Measurements from ENCODE around the gene DDX39A.

The DDX39A gene

GRCh38 chr19:14435320-14436050, 16.3 kb upstream of the DDX39A start:
- Histone ChIP-seq H3K4me3 (ENCODE audit: low read depth, low read length) (no peak overlapping the region), H3K4me1 (peaks cover 9% of the 10 kb centered on the region), H3K79me2 (peaks cover 4% of the 10 kb centered on the region), H3K9me3 (ENCODE audit: control insufficient read depth, low read length) (no peaks in the 10 kb centered on the region), H3K27me3 (ENCODE audit: control insufficient read depth, insufficient read depth, low read length) (no peaks in the 10 kb centered on the region), H3K9ac (no peak overlapping the region), H2AFZ (no peak overlapping the region), H3K36me3 (ENCODE audit: control insufficient read depth, insufficient read depth, low read length) (no peaks in the 10 kb centered on the region), H3K27ac (peak overlapping the region; percentile 52), H3K4me2 (ENCODE audit: low read length) (no peak overlapping the region)
- no peak for TF ChIP-seq CTCF (IDR thresholded peaks at IDR 0.05)

GRCh38 chr19:14434543-14435319, 15.6 kb upstream of the DDX39A start:
- Histone ChIP-seq H2AFZ (no peak overlapping the region), H3K27ac (peak overlapping the region; percentile 52), H3K79me2 (peaks cover 4% of the 10 kb centered on the region), H3K9me3 (ENCODE audit: control insufficient read depth, low read length) (no peaks in the 10 kb centered on the region), H3K9ac (no peak overlapping the region), H3K27me3 (ENCODE audit: control insufficient read depth, insufficient read depth, low read length) (no peaks in the 10 kb centered on the region), H3K4me1 (peaks cover 9% of the 10 kb centered on the region), H3K36me3 (ENCODE audit: control insufficient read depth, insufficient read depth, low read length) (no peaks in the 10 kb centered on the region), H3K4me3 (ENCODE audit: low read depth, low read length) (peak overlapping the region; percentile 66), H3K4me2 (ENCODE audit: low read length) (peak overlapping the region; percentile 96)
- no peak for TF ChIP-seq CTCF (IDR thresholded peaks at IDR 0.05)

GRCh38 chr19:14433554-14434501, 14.7 kb upstream of the DDX39A start:
- peak overlapping the region; percentile 82 for H2AFZ ChIP-seq
- no peaks in the 10 kb centered on the region for H3K9me3 ChIP-seq (ENCODE audit: control insufficient read depth, low read length)
- H3K79me2 ChIP-seq, result peaks cover under 1% of the 10 kb centered on the region
- H3K27me3 ChIP-seq (ENCODE audit: control insufficient read depth, insufficient read depth, low read length), result no peaks in the 10 kb centered on the region
- peak overlapping the region; percentile 66 for H3K4me3 ChIP-seq (ENCODE audit: low read depth, low read length)
- H3K9ac ChIP-seq, result peak overlapping the region; percentile 35
- no peaks in the 10 kb centered on the region for H3K36me3 ChIP-seq (ENCODE audit: control insufficient read depth, insufficient read depth, low read length)
- peak overlapping the region; percentile 40 for H3K27ac ChIP-seq
- H3K4me2 ChIP-seq (ENCODE audit: low read length), result peak overlapping the region; percentile 96
- TF ChIP-seq CTCF (IDR thresholded peaks at IDR 0.05), result no peak
- H3K4me1 ChIP-seq, result peaks cover 9% of the 10 kb centered on the region

GRCh38 chr19:14432791-14433553, 13.8 kb upstream of the DDX39A start, which contains the start of gene PKN1:
Gene PKN1 (plus strand): TSS chr19:14433306. CDS start chr19:14433522, 216 bp downstream.
- Histone ChIP-seq H3K27me3 (ENCODE audit: control insufficient read depth, insufficient read depth, low read length) (no peaks in the 10 kb centered on the region), H2AFZ (peak within 1 kb of the TSS; percentile 89), H3K4me2 (ENCODE audit: low read length) (peak within 1 kb of the TSS; percentile 96), H3K9ac (peak within 1 kb of the TSS; percentile 35), H3K79me2 (no peaks in the 10 kb centered on the region), H3K9me3 (ENCODE audit: control insufficient read depth, low read length) (no peaks in the 10 kb centered on the region), H3K27ac (peak within 1 kb of the TSS; percentile 40), H3K4me3 (ENCODE audit: low read depth, low read length) (peak within 1 kb of the TSS; percentile 66), H3K4me1 (peaks cover 9% of the 10 kb centered on the region), H3K36me3 (ENCODE audit: control insufficient read depth, insufficient read depth, low read length) (no peaks in the 10 kb centered on the region)
- TF ChIP-seq CTCF (IDR thresholded peaks at IDR 0.05), result no peak

Data from parathyroid adenoma (tissue), 2 donors.